Smooth muscle cell (in vitro differentiated cells): ENCODE results near the gene VAMP8. TPM values are rescaled to one million over a fixed set of nuclear protein-coding genes. Genes with fewer than 3 reads are reported as not detected.

Source experiments
- DNase-seq: peaks from one replicate; lab custom pipeline; 2025; ENCODE audit not compliant: unreplicated experiment; lab: John Stamatoyannopoulos, UW
- H2AFZ ChIP-seq: fragments of 200-600 bp; sonication (generic); 2 replicates; pipeline ENCODE4 v1.6.0; 2016; ENCODE audit warnings: antibody characterized with exemption, low read depth, mild to moderate bottlenecking
- H3F3A ChIP-seq: fragments of 200-600 bp; sonication (generic); 2 replicates; pipeline ENCODE4 v1.6.0; 2017; ENCODE audit warnings: antibody characterized with exemption, low read depth
- H3K27ac ChIP-seq: fragments of 200-600 bp; sonication (generic); 2 replicates; pipeline ENCODE4 v1.5.1; 2016; ENCODE audit warnings: low read depth, mild to moderate bottlenecking
- H3K27me3 ChIP-seq: fragments of 200-600 bp; sonication (generic); 2 replicates; pipeline ENCODE4 v1.6.1; 2016; ENCODE audit warnings: low read depth, mild to moderate bottlenecking
- H3K36me3 ChIP-seq: fragments of 200-600 bp; sonication (generic); 2 replicates; pipeline ENCODE4 v1.5.1; 2016; ENCODE audit warnings: low read depth
- H3K4me1 ChIP-seq: fragments of 200-600 bp; sonication (generic); 2 replicates; pipeline ENCODE4 v1.5.1; 2016; ENCODE audit warnings: low read depth
- H3K4me2 ChIP-seq: fragments of 200-600 bp; sonication (generic); 2 replicates; pipeline ENCODE4 v1.6.0; 2016; ENCODE audit warnings: mild to moderate bottlenecking
- H3K4me3 ChIP-seq: fragments of 200-600 bp; sonication (generic); 2 replicates; pipeline ENCODE4 v1.5.1; 2016; ENCODE audit warnings: mild to moderate bottlenecking
- H3K79me2 ChIP-seq: fragments of 200-600 bp; sonication (generic); 2 replicates; pipeline ENCODE4 v1.6.0; 2016; ENCODE audit warnings: low read depth, mild to moderate bottlenecking
- H3K9ac ChIP-seq: fragments of 200-600 bp; sonication (generic); 2 replicates; pipeline ENCODE4 v1.6.0; 2016; ENCODE audit warnings: low read depth
- H3K9me3 ChIP-seq: fragments of 200-600 bp; sonication (generic); replicated peaks from 2 replicates; pipeline ENCODE4 v1.5.1; 2016; ENCODE audit warnings: low read depth
- H4K20me1 ChIP-seq: fragments of 200-600 bp; sonication (generic); 2 replicates; pipeline ENCODE4 v1.6.0; 2016; ENCODE audit warnings: low read depth
- WGBS: methylation state at CpG from one replicate; pipeline ENCODE4 v1.1.7; 2016; ENCODE audit warnings: low lambda C conversion rate; 5-methylcytosine and 5-hydroxymethylcytosine counted together
- polyA plus RNA-seq: library from polyadenylated mRNA; unstranded; fragments of >200 nt; fragmentation: Nextera tagmentation; extraction: Ambion mirVana; gene quantifications from 2 replicates; pipeline ENCODE4 v1.2.1, GENCODE V29; 2016
- total RNA-seq: library from RNA; depleted of rRNA; stranded (reverse); fragments of >200 nt; gene quantifications from 2 replicates; pipeline ENCODE4 v1.2.3, GENCODE V29; 2014
- TF ChIP-seq, protein P1 (sequence below): fragments of 200-600 bp; sonication (generic); IDR thresholded peaks from 2 replicates; pipeline ENCODE4 v1.5.1; 2017; ENCODE audit warnings: borderline replicate concordance, mild to moderate bottlenecking, antibody characterized with exemption; ENCODE audit not compliant: insufficient read depth, poor library complexity, severe bottlenecking

Gene VAMP8
- total RNA-seq (9.4 and 15.1 TPM in 2 replicates), polyA plus RNA-seq (17.5 and 72.9 TPM in 2 replicates)

- Histone ChIP-seq H3K4me3 (peak within 1 kb of the TSS; percentile 55), H2AFZ (peak within 1 kb of the TSS; percentile 84), H3K9me3 (no peaks in the 10 kb centered on the region), H3K4me2 (peak within 1 kb of the TSS; percentile 84), H3K9ac (peak within 1 kb of the TSS; percentile 39), H3F3A (peaks cover 9% of the 10 kb centered on the region), H3K27me3 (no peaks in the 10 kb centered on the region), H3K36me3 (no peaks in the 10 kb centered on the region), H3K4me1 (peaks cover 19% of the 10 kb centered on the region), H4K20me1 (no peaks in the 10 kb centered on the region), H3K27ac (peak within 1 kb of the TSS; percentile 67), H3K79me2 (no peaks in the 10 kb centered on the region)
- TF ChIP-seq, protein P1, sequence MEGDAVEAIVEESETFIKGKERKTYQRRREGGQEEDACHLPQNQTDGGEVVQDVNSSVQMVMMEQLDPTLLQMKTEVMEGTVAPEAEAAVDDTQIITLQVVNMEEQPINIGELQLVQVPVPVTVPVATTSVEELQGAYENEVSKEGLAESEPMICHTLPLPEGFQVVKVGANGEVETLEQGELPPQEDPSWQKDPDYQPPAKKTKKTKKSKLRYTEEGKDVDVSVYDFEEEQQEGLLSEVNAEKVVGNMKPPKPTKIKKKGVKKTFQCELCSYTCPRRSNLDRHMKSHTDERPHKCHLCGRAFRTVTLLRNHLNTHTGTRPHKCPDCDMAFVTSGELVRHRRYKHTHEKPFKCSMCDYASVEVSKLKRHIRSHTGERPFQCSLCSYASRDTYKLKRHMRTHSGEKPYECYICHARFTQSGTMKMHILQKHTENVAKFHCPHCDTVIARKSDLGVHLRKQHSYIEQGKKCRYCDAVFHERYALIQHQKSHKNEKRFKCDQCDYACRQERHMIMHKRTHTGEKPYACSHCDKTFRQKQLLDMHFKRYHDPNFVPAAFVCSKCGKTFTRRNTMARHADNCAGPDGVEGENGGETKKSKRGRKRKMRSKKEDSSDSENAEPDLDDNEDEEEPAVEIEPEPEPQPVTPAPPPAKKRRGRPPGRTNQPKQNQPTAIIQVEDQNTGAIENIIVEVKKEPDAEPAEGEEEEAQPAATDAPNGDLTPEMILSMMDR = no peak
- 18% methylated on average over 19 of the region's 19 CpGs for WGBS
- DNase-seq = no peak
Observed at GRCh38 chr2:85577386-85578242, at the start of gene VAMP8. VAMP8 (plus strand) TSS chr2:85577586; CDS start chr2:85577647, 61 bp downstream.

DNA sequence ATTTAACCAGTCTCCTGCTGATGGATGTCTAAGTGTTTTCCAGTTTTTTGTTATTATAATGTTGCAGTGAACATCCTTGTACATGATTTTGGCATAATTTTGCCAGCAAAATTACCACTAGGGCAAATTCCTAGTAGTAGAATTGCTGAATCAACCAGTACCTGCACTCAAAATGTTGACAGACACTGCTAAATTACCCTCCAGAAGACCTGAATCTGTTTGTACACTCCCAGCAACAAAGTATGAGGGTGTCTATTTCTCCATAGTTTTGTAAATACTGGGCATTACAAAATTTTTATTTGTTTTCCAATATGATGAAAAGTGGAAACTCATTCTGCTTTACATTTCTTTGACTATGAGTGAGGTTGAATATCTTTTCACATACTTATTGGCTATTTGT is 49.6 kb upstream of the VAMP8 start:
- TF ChIP-seq, protein P1 = no peak
- Histone ChIP-seq H3K27ac (no peak overlapping the region), H3K9me3 (no peaks in the 10 kb centered on the region), H4K20me1 (no peaks in the 10 kb centered on the region), H3K4me1 (peaks cover 15% of the 10 kb centered on the region), H3K27me3 (peaks cover 4% of the 10 kb centered on the region), H3K36me3 (no peaks in the 10 kb centered on the region), H3F3A (peaks cover 20% of the 10 kb centered on the region), H3K79me2 (no peaks in the 10 kb centered on the region), H3K4me3 (no peak overlapping the region), H2AFZ (no peak overlapping the region), H3K4me2 (no peak overlapping the region), H3K9ac (no peak overlapping the region)
- DNase-seq = no peak

GRCh38 chr2:85528355-85528754 is 49.0 kb upstream of the VAMP8 start:
- H3K4me1 ChIP-seq = peaks cover 15% of the 10 kb centered on the region
- H3K27me3 ChIP-seq = peaks cover 4% of the 10 kb centered on the region
- TF ChIP-seq, protein P1 = no peak
- H3K36me3 ChIP-seq = no peaks in the 10 kb centered on the region
- H3K4me2 ChIP-seq = no peak overlapping the region
- no peak for DNase-seq
- WGBS = 100% methylated on average over 2 of the region's 2 CpGs
- H3K4me3 ChIP-seq = no peak overlapping the region
- H3F3A ChIP-seq = peaks cover 20% of the 10 kb centered on the region
- no peak overlapping the region for H3K27ac ChIP-seq
- H2AFZ ChIP-seq = no peak overlapping the region
- no peaks in the 10 kb centered on the region for H3K79me2 ChIP-seq
- no peak overlapping the region for H3K9ac ChIP-seq
- H4K20me1 ChIP-seq = no peaks in the 10 kb centered on the region
- H3K9me3 ChIP-seq = no peaks in the 10 kb centered on the region

- Histone ChIP-seq H3K9me3 (no peaks in the 10 kb centered on the region), H3K27me3 (peaks cover 4% of the 10 kb centered on the region), H3K4me3 (no peak overlapping the region), H3K4me1 (peaks cover 5% of the 10 kb centered on the region), H3K9ac (no peak overlapping the region), H3K4me2 (no peak overlapping the region), H4K20me1 (no peaks in the 10 kb centered on the region), H3K36me3 (no peaks in the 10 kb centered on the region), H3K27ac (no peak overlapping the region), H2AFZ (no peak overlapping the region), H3F3A (peaks cover 9% of the 10 kb centered on the region), H3K79me2 (no peaks in the 10 kb centered on the region)
- 92% methylated on average over 1 of the region's 1 CpG for WGBS
- DNase-seq = no peak
- TF ChIP-seq, protein P1 = no peak
Observed at GRCh38 chr2:85529809-85530208, 47.6 kb upstream of the VAMP8 start.
